ENCODE results near the gene SLC5A3. TPM values are rescaled to one million over a fixed set of nuclear protein-coding genes. Genes with fewer than 3 reads are reported as not detected.

SLC5A3 gene
- 11.4 and 12.3 TPM in 2 replicates for total RNA-seq (2021)
- long read RNA-seq, full-length matches to known transcripts = 32 of 32 reads
- long read RNA-seq, partial matches to known transcripts = 0 of 32 reads
- long read RNA-seq, other reads (novel, unspliced or antisense) = 0 of 32 reads

DNA sequence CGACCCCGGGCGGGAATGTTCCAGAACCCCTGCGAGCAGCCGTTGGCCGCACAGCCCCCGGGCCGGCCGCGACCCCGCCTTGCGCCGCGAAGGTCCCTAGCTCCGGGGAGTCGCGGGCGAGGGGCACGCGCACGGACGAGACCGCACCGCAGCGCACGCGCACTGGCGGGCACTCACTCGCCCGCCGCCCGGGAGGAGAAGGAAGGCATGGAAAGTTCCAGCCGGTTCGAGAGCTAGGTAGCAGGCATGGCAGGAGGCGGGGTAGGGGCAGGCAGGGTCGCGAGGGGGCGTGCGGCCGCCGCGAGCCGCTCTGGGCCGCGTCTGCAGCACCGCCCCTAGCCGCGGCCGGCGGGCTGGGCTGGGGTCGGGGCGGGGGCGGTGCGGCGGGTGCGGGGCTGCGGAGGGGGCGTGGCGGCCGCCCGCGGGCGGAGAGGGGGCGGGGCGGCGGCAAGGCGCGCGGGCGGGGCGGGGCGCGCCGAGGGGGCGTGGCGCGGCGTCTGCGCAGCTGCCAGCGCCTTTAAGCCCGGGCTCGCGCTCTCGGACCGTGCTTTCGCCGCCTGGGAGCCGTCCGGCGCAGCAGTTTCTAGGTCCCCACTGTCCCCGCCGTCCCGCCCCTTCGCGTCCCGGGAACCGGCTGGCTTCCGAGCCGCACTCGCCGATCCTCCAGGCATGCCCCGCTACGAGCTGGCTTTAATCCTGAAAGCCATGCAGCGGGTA, at the start of gene SLC5A3, which contains the start of gene MRPS6:
TSS of gene SLC5A3 (plus strand) at position 547 of the 717 bp plus-strand sequence. CDS start 21,621 bp downstream, outside the sequence.
TSS of gene MRPS6 (plus strand) at position 547 of the 717 bp plus-strand sequence. CDS start at position 670, 123 bp downstream.
- no peak within 1 kb of the TSS for H2BK20ac ChIP-seq (ENCODE audit: low read depth, low read length, poor library complexity, severe bottlenecking)
- H3K9ac ChIP-seq (ENCODE audit: extremely low read depth, insufficient read length, low read length) = peak within 1 kb of the TSS; percentile 78
- H3K79me2 ChIP-seq (ENCODE audit: insufficient read depth, low read length) = peaks cover 14% of the 10 kb centered on the region; the same call in 1 of the 2 replicates
- peak within 1 kb of the TSS; percentile 89 for H3K18ac ChIP-seq (ENCODE audit: insufficient read length, low read depth, low read length)
- H2BK5ac ChIP-seq (ENCODE audit: insufficient read length, low read length) = no peak within 1 kb of the TSS
- no peak within 1 kb of the TSS for H3K27ac ChIP-seq (ENCODE audit: insufficient read length, low read depth, low read length)
- no peak within 1 kb of the TSS for H4K8ac ChIP-seq (replicated peaks; ENCODE audit: insufficient read length, low read depth, low read length)
- H2BK120ac ChIP-seq (ENCODE audit: low read depth, low read length, poor library complexity, severe bottlenecking) = no peak within 1 kb of the TSS
- H4K5ac ChIP-seq (ENCODE audit: insufficient read length, low read depth, low read length) = no peak within 1 kb of the TSS
- Mint-ChIP-seq H3K9me3 (no peaks in the 10 kb centered on the region; a peak in 1 of 5 replicates), H3K4me3 (peak within 1 kb of the TSS; percentile 94 to 97), H3K27ac (peak within 1 kb of the TSS; percentile 25 to 97 (median 95); a peak in 5 of 7 replicates), H3K4me1 (peaks cover 23 to 32% of the 10 kb centered on the region in 2 experiments), H3K27me3 (ENCODE audit: low read depth) (peaks cover 15% of the 10 kb centered on the region), H3K36me3 (ENCODE audit: insufficient read depth in 1 of 3, low read depth in 3 of 3) (peaks cover 0 to 16% (median 16%) of the 10 kb centered on the region in 3 experiments; a peak in 3 of 7 replicates)
- no peak within 1 kb of the TSS for H3K23ac ChIP-seq (ENCODE audit: insufficient read length, low read depth, low read length)
- peak within 1 kb of the TSS; percentile 88 for H3K4me2 ChIP-seq (ENCODE audit: insufficient read depth, insufficient read length, low read length)
- H2BK12ac ChIP-seq (ENCODE audit: insufficient read length, low read depth, low read length) = no peak within 1 kb of the TSS
- H3K4me1 ChIP-seq (ENCODE audit: insufficient read depth, low read length) = peaks cover 5% of the 10 kb centered on the region
- H2AK5ac ChIP-seq (ENCODE audit: insufficient read length, low read length) = no peak within 1 kb of the TSS
- H3K79me1 ChIP-seq (ENCODE audit: insufficient read depth, low read depth, low read length, poor library complexity, severe bottlenecking) = peaks cover 3% of the 10 kb centered on the region
- no peak within 1 kb of the TSS for H3K56ac ChIP-seq (ENCODE audit: insufficient read length, low read depth, low read length)
- H3K9me3 ChIP-seq (ENCODE audit: control insufficient read depth, low read depth, low read length) = no peaks in the 10 kb centered on the region
- no peaks in the 10 kb centered on the region for H3K27me3 ChIP-seq (ENCODE audit: insufficient read depth, low read length)
- H4K20me1 ChIP-seq (ENCODE audit: control insufficient read depth, insufficient read depth, insufficient read length) = no peaks in the 10 kb centered on the region
- no peak within 1 kb of the TSS for H4K91ac ChIP-seq (ENCODE audit: insufficient read length, low read depth, low read length)
- TF ChIP-seq, protein P1, sequence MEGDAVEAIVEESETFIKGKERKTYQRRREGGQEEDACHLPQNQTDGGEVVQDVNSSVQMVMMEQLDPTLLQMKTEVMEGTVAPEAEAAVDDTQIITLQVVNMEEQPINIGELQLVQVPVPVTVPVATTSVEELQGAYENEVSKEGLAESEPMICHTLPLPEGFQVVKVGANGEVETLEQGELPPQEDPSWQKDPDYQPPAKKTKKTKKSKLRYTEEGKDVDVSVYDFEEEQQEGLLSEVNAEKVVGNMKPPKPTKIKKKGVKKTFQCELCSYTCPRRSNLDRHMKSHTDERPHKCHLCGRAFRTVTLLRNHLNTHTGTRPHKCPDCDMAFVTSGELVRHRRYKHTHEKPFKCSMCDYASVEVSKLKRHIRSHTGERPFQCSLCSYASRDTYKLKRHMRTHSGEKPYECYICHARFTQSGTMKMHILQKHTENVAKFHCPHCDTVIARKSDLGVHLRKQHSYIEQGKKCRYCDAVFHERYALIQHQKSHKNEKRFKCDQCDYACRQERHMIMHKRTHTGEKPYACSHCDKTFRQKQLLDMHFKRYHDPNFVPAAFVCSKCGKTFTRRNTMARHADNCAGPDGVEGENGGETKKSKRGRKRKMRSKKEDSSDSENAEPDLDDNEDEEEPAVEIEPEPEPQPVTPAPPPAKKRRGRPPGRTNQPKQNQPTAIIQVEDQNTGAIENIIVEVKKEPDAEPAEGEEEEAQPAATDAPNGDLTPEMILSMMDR (conservative IDR thresholded peaks at IDR 0.05) = peak; percentile 41; the same call in 2 of the 3 replicates
- no peak within 1 kb of the TSS; the same call in 1 of the 2 replicates for H2BK15ac ChIP-seq (ENCODE audit: low read depth, low read length)
- no CpG with 5 or more reads among the region's 104 CpGs for WGBS (ENCODE audit: extremely low coverage, insufficient read length, low lambda C conversion rate)
- peak within 1 kb of the TSS; percentile 89 for H3K14ac ChIP-seq (ENCODE audit: insufficient read depth, low read length)
- H3K4ac ChIP-seq (ENCODE audit: low read depth, low read length) = no peak within 1 kb of the TSS
- peaks cover 12% of the 10 kb centered on the region for H3K23me2 ChIP-seq (ENCODE audit: insufficient read length, low read depth, low read length, poor library complexity, severe bottlenecking)
- no peak within 1 kb of the TSS for H2AFZ ChIP-seq (ENCODE audit: low read length)
- no peak within 1 kb of the TSS for H3T11ph ChIP-seq (ENCODE audit: low read length)
- DNase-seq = peak; percentile 89
